Measurements from ENCODE around the gene UST.

The UST gene

GRCh38 chr6:148927586-148927985, 180.8 kb downstream of the UST start:
- H3K27ac ChIP-seq (ENCODE audit: low read depth, low read length), result no peak overlapping the region
- H3K9me3 ChIP-seq (ENCODE audit: control insufficient read depth, insufficient read depth, low read depth, low read length), result no peaks in the 10 kb centered on the region
- peaks cover 29% of the 10 kb centered on the region for H3K4me1 ChIP-seq (ENCODE audit: control insufficient read depth, insufficient read depth, low read length)
- H3K4me3 ChIP-seq (ENCODE audit: low read depth, low read length), result no peak overlapping the region
- H3K9ac ChIP-seq (ENCODE audit: low read length), result no peak overlapping the region
- H3K27me3 ChIP-seq (ENCODE audit: control insufficient read depth, insufficient read depth, low read length), result no peaks in the 10 kb centered on the region
- no peaks in the 10 kb centered on the region for H3K36me3 ChIP-seq (ENCODE audit: control insufficient read depth, insufficient read depth, low read length)

GRCh38 chr6:148928811-148929210, 182.0 kb downstream of the UST start:
- Histone ChIP-seq H3K9ac (ENCODE audit: low read length) (no peak overlapping the region), H3K27ac (ENCODE audit: low read depth, low read length) (no peak overlapping the region), H3K4me3 (ENCODE audit: low read depth, low read length) (no peak overlapping the region), H3K4me1 (ENCODE audit: control insufficient read depth, insufficient read depth, low read length) (peaks cover 20% of the 10 kb centered on the region), H3K9me3 (ENCODE audit: control insufficient read depth, insufficient read depth, low read depth, low read length) (no peaks in the 10 kb centered on the region), H3K36me3 (ENCODE audit: control insufficient read depth, insufficient read depth, low read length) (no peaks in the 10 kb centered on the region), H3K27me3 (ENCODE audit: control insufficient read depth, insufficient read depth, low read length) (no peaks in the 10 kb centered on the region)

- no peaks in the 10 kb centered on the region for H3K36me3 ChIP-seq (ENCODE audit: control insufficient read depth, insufficient read depth, low read length)
Measured at GRCh38 chr6:148932208-148932607, 185.4 kb downstream of the UST start.

GRCh38 chr6:148932731-148933130, 185.9 kb downstream of the UST start:
- Histone ChIP-seq H3K36me3 (ENCODE audit: control insufficient read depth, insufficient read depth, low read length) (no peaks in the 10 kb centered on the region), H3K27ac (ENCODE audit: low read depth, low read length) (no peak overlapping the region), H3K9me3 (ENCODE audit: control insufficient read depth, insufficient read depth, low read depth, low read length) (no peaks in the 10 kb centered on the region), H3K4me3 (ENCODE audit: low read depth, low read length) (no peak overlapping the region), H3K9ac (ENCODE audit: low read length) (no peak overlapping the region), H3K4me1 (ENCODE audit: control insufficient read depth, insufficient read depth, low read length) (0 out of 2 replicates have a peak, but pooled peaks cover 4% of the 10 kb centered on the region), H3K27me3 (ENCODE audit: control insufficient read depth, insufficient read depth, low read length) (no peaks in the 10 kb centered on the region)

More at GRCh38 chr6:148932208-148932607, 185.4 kb downstream of the UST start:
- no peaks in the 10 kb centered on the region for H3K9me3 ChIP-seq (ENCODE audit: control insufficient read depth, insufficient read depth, low read depth, low read length)
- H3K9ac ChIP-seq (ENCODE audit: low read length), result no peak overlapping the region
- H3K27me3 ChIP-seq (ENCODE audit: control insufficient read depth, insufficient read depth, low read length), result no peaks in the 10 kb centered on the region
- no peak overlapping the region for H3K4me3 ChIP-seq (ENCODE audit: low read depth, low read length)
- no peak overlapping the region for H3K27ac ChIP-seq (ENCODE audit: low read depth, low read length)
- H3K4me1 ChIP-seq (ENCODE audit: control insufficient read depth, insufficient read depth, low read length), result 0 out of 2 replicates have a peak, but pooled peaks cover 4% of the 10 kb centered on the region

GRCh38 chr6:148934539-148934938, 187.7 kb downstream of the UST start:
- H3K27ac ChIP-seq (ENCODE audit: low read depth, low read length), result no peak overlapping the region
- 0 out of 2 replicates have a peak, but pooled peaks cover 4% of the 10 kb centered on the region for H3K4me1 ChIP-seq (ENCODE audit: control insufficient read depth, insufficient read depth, low read length)
- H3K9me3 ChIP-seq (ENCODE audit: control insufficient read depth, insufficient read depth, low read depth, low read length), result no peaks in the 10 kb centered on the region
- H3K9ac ChIP-seq (ENCODE audit: low read length), result no peak overlapping the region
- no peaks in the 10 kb centered on the region for H3K36me3 ChIP-seq (ENCODE audit: control insufficient read depth, insufficient read depth, low read length)
- no peak overlapping the region for H3K4me3 ChIP-seq (ENCODE audit: low read depth, low read length)
- no peaks in the 10 kb centered on the region for H3K27me3 ChIP-seq (ENCODE audit: control insufficient read depth, insufficient read depth, low read length)

- H3K36me3 ChIP-seq (ENCODE audit: control insufficient read depth, insufficient read depth, low read length), result no peaks in the 10 kb centered on the region
- H3K27ac ChIP-seq (ENCODE audit: low read depth, low read length), result no peak overlapping the region
- H3K4me1 ChIP-seq (ENCODE audit: control insufficient read depth, insufficient read depth, low read length), result 0 out of 2 replicates have a peak, but pooled peaks cover 4% of the 10 kb centered on the region
- no peaks in the 10 kb centered on the region for H3K9me3 ChIP-seq (ENCODE audit: control insufficient read depth, insufficient read depth, low read depth, low read length)
- no peak overlapping the region for H3K9ac ChIP-seq (ENCODE audit: low read length)
- H3K4me3 ChIP-seq (ENCODE audit: low read depth, low read length), result no peak overlapping the region
- no peaks in the 10 kb centered on the region for H3K27me3 ChIP-seq (ENCODE audit: control insufficient read depth, insufficient read depth, low read length)
Measured at GRCh38 chr6:148934961-148935360, 188.1 kb downstream of the UST start.

GRCh38 chr6:148935705-148936435, 189.0 kb downstream of the UST start:
- Histone ChIP-seq H3K27ac (ENCODE audit: low read depth, low read length) (no peak overlapping the region), H3K4me1 (ENCODE audit: control insufficient read depth, insufficient read depth, low read length) (0 out of 2 replicates have a peak, but pooled peaks cover 4% of the 10 kb centered on the region), H3K9ac (ENCODE audit: low read length) (no peak overlapping the region), H3K9me3 (ENCODE audit: control insufficient read depth, insufficient read depth, low read depth, low read length) (no peaks in the 10 kb centered on the region), H3K36me3 (ENCODE audit: control insufficient read depth, insufficient read depth, low read length) (peaks cover under 1% of the 10 kb centered on the region; the same call in 1 of the 2 replicates), H3K27me3 (ENCODE audit: control insufficient read depth, insufficient read depth, low read length) (no peaks in the 10 kb centered on the region), H3K4me3 (ENCODE audit: low read depth, low read length) (no peak overlapping the region)

GRCh38 chr6:148943451-148943850, 196.6 kb downstream of the UST start:
- Histone ChIP-seq H3K4me3 (ENCODE audit: low read depth, low read length) (no peak overlapping the region), H3K9me3 (ENCODE audit: control insufficient read depth, insufficient read depth, low read depth, low read length) (no peaks in the 10 kb centered on the region), H3K27ac (ENCODE audit: low read depth, low read length) (no peak overlapping the region), H3K36me3 (ENCODE audit: control insufficient read depth, insufficient read depth, low read length) (peaks cover 13% of the 10 kb centered on the region), H3K4me1 (ENCODE audit: control insufficient read depth, insufficient read depth, low read length) (peaks cover 12% of the 10 kb centered on the region), H3K9ac (ENCODE audit: low read length) (no peak overlapping the region), H3K27me3 (ENCODE audit: control insufficient read depth, insufficient read depth, low read length) (no peaks in the 10 kb centered on the region)

GRCh38 chr6:148944608-148945007, 197.8 kb downstream of the UST start:
- H3K36me3 ChIP-seq (ENCODE audit: control insufficient read depth, insufficient read depth, low read length), result peaks cover 13% of the 10 kb centered on the region
- H3K27me3 ChIP-seq (ENCODE audit: control insufficient read depth, insufficient read depth, low read length), result no peaks in the 10 kb centered on the region
- no peak overlapping the region for H3K4me3 ChIP-seq (ENCODE audit: low read depth, low read length)
- H3K9me3 ChIP-seq (ENCODE audit: control insufficient read depth, insufficient read depth, low read depth, low read length), result no peaks in the 10 kb centered on the region
- no peak overlapping the region for H3K27ac ChIP-seq (ENCODE audit: low read depth, low read length)
- peaks cover 15% of the 10 kb centered on the region for H3K4me1 ChIP-seq (ENCODE audit: control insufficient read depth, insufficient read depth, low read length)
- no peak overlapping the region for H3K9ac ChIP-seq (ENCODE audit: low read length)

- Histone ChIP-seq H3K27ac (ENCODE audit: low read depth, low read length) (no peak overlapping the region), H3K36me3 (ENCODE audit: control insufficient read depth, insufficient read depth, low read length) (peaks cover 13% of the 10 kb centered on the region), H3K4me1 (ENCODE audit: control insufficient read depth, insufficient read depth, low read length) (peaks cover 21% of the 10 kb centered on the region), H3K27me3 (ENCODE audit: control insufficient read depth, insufficient read depth, low read length) (no peaks in the 10 kb centered on the region), H3K4me3 (ENCODE audit: low read depth, low read length) (no peak overlapping the region), H3K9ac (ENCODE audit: low read length) (no peak overlapping the region), H3K9me3 (ENCODE audit: control insufficient read depth, insufficient read depth, low read depth, low read length) (no peaks in the 10 kb centered on the region)
Measured at GRCh38 chr6:148945301-148946021, 198.6 kb downstream of the UST start.
